H1 (cell line): ENCODE results near the gene JPH2. TPM values are rescaled to one million over a fixed set of nuclear protein-coding genes. Genes with fewer than 3 reads are reported as not detected.

Experiments used
- ATF2 ChIP-seq: IDR thresholded peaks from 2 replicates; pipeline ENCODE4 v1.6.1; 2012; ENCODE audit warnings: low read length, inconsistent platforms
- CBX8 ChIP-seq: fragments of 300-800, 300-1000 bp; sonication (generic); IDR thresholded peaks from 2 replicates; pipeline ENCODE4 v1.7.1; 2016; ENCODE audit warnings: low read depth, low read length, borderline replicate concordance
- CHD2 ChIP-seq: IDR thresholded peaks from 2 replicates; pipeline ENCODE4 v1.6.1; 2012; ENCODE audit warnings: low read length, improper control_type of control experiment
- CTBP2 ChIP-seq: IDR thresholded peaks from 2 replicates; pipeline ENCODE4 v1.7.0; 2011; ENCODE audit warnings: borderline replicate concordance, mild to moderate bottlenecking, moderate library complexity, mixed read lengths, low read length; ENCODE audit not compliant: insufficient read depth, insufficient read length
- CTCF ChIP-seq, 3 experiments: IDR thresholded peaks; 1 replicate in 2 of 3; 2 replicates in 1 of 3; pipeline versions ENCODE4 v1.5.1 to v1.6.1; 2011; ENCODE audit warnings: low read length in 3 of 3, mild to moderate bottlenecking in 3 of 3, inconsistent platforms in 2 of 3, low read depth in 1 of 3, moderate library complexity in 1 of 3; ENCODE audit not compliant: insufficient read depth in 1 of 3; ENCODE audit errors: control extremely low read depth in 1 of 3
- EZH2 ChIP-seq: fragments of 200-600 bp; sonication (generic); IDR thresholded peaks from 2 replicates; pipeline ENCODE4 v1.7.1; 2012; ENCODE audit warnings: low read depth, mild to moderate bottlenecking, moderate library complexity, low read length, inconsistent platforms; ENCODE audit not compliant: severe bottlenecking
- FOSL1 ChIP-seq: IDR thresholded peaks from 2 replicates; pipeline ENCODE4 v1.6.1; 2011; ENCODE audit warnings: mild to moderate bottlenecking, low read depth, low read length, moderate library complexity; ENCODE audit not compliant: insufficient read depth
- MAFK ChIP-seq: IDR thresholded peaks from 2 replicates; pipeline ENCODE4 v1.6.1; 2012; ENCODE audit warnings: low read depth, mild to moderate bottlenecking, improper control_type of control experiment, low read length
- NRF1 ChIP-seq: IDR thresholded peaks from 2 replicates; pipeline ENCODE4 v1.6.1; 2011; ENCODE audit warnings: mild to moderate bottlenecking, low read depth, low read length, improper control_type of control experiment
- POU5F1 ChIP-seq: IDR thresholded peaks from 2 replicates; pipeline ENCODE4 v1.6.1; 2011; ENCODE audit warnings: low read depth, mild to moderate bottlenecking, low read length, moderate library complexity
- RAD21 ChIP-seq, 2 experiments: IDR thresholded peaks in 1 of 2; conservative IDR thresholded peaks in 1 of 2; 2 replicates each; pipeline ENCODE4 v1.6.1; 2011; ENCODE audit warnings: low read depth in 2 of 2, low read length in 2 of 2, improper control_type of control experiment in 1 of 2, inconsistent platforms in 1 of 2, mild to moderate bottlenecking in 1 of 2, moderate library complexity in 1 of 2
- RBBP5 ChIP-seq: IDR thresholded peaks from 2 replicates; pipeline ENCODE4 v1.7.1; 2012; ENCODE audit warnings: low read depth, mild to moderate bottlenecking, inconsistent platforms, low read length, moderate library complexity, borderline replicate concordance
- RNF2 ChIP-seq: fragments of 200-900, 300-1000 bp; sonication (generic); IDR thresholded peaks from 2 replicates; pipeline ENCODE4 v1.7.1; 2016; ENCODE audit warnings: borderline replicate concordance, low read depth, mild to moderate bottlenecking, antibody characterized with exemption, low read length; ENCODE audit not compliant: poor library complexity, severe bottlenecking; ENCODE audit errors: missing control alignments
- SIN3A ChIP-seq, 2 experiments: IDR thresholded peaks in 1 of 2; conservative IDR thresholded peaks in 1 of 2; 2 replicates each; pipeline ENCODE4 v1.6.1; 2011 to 2012; ENCODE audit warnings: low read length in 2 of 2, improper control_type of control experiment in 1 of 2, low read depth in 1 of 2, mild to moderate bottlenecking in 1 of 2
- SIRT6 ChIP-seq: IDR thresholded peaks from one replicate; pipeline ENCODE4 v1.7.1; 2012; ENCODE audit warnings: low read length, inconsistent platforms
- TAF1 ChIP-seq: IDR thresholded peaks from 2 replicates; pipeline ENCODE4 v1.6.1; 2011; ENCODE audit warnings: mild to moderate bottlenecking, low read depth, low read length
- TAF7 ChIP-seq: optimal IDR thresholded peaks from 2 replicates; pipeline ENCODE3; 2011; ENCODE audit warnings: low read depth, mild to moderate bottlenecking, inconsistent platforms, low read length, moderate library complexity, borderline replicate concordance
- TCF12 ChIP-seq: IDR thresholded peaks from 2 replicates; pipeline ENCODE4 v1.6.1; 2011; ENCODE audit warnings: low read depth, mild to moderate bottlenecking, low read length
- polyA plus RNA-seq, 7 experiments: library from polyadenylated mRNA; depleted of rRNA in 3 of 7; stranded (reverse) in 5 of 7; unstranded in 2 of 7; fragments of >200 nt in 5 of 7; fragments of 200-250 nt in 2 of 7; gene quantifications; 1 replicate in 5 of 7; 2 replicates in 1 of 7; 4 replicates in 1 of 7; pipeline versions ENCODE4 v1.2.1 to v1.2.3, GENCODE V29; 2011 to 2013; ENCODE audit warnings: missing spikeins in 2 of 7, mixed read lengths in 2 of 7
- total RNA-seq: library from RNA; stranded (reverse); fragmentation: NEBNext Ultra II Directional; extraction: Animal tissue kit (Norgen Biotek cat#: 25700); gene quantifications from 2 replicates; pipeline ENCODE4 v1.2.1, GENCODE V29; 2021

JPH2 gene
- total and polyA plus RNA-seq, 2 of the 8 experiments (the other 6 are each of a cell fraction or from before 2014, with no cell fraction given): 0.59 to 1.3 TPM

GRCh38 chr20:44210406-44211176, 23.6 kb upstream of the JPH2 start, which contains the start of gene OSER1 (continued):
- TF ChIP-seq ATF2 (no peak), FOSL1 (no peak), CBX8 (no peak), NRF1 (peak; percentile 83), RBBP5 (0 out of 2 replicates have a peak, but pooled peaks have one; percentile 75), RAD21 (IDR thresholded peaks at IDR 0.05 in 1 of 2, conservative IDR thresholded peaks at IDR 0.05 in 1 of 2; ENCODE audit: low read depth in 2 of 2, low read length in 2 of 2) (no peak), RNF2 (no peak), TAF7 (peak; percentile 66), SIN3A (conservative IDR thresholded peaks at IDR 0.05 in 1 of 2, IDR thresholded peaks at IDR 0.05 in 1 of 2; ENCODE audit: low read depth in 1 of 2, low read length in 2 of 2) (peak in 1 of 2 experiments; percentile 38; a peak in 2 of 4 replicates), TAF1 (peak; percentile 91), TCF12 (no peak), CTBP2 (no peak), POU5F1 (no peak), MAFK (peak; percentile 61; the same call in 1 of the 2 replicates), CHD2 (no peak; the same call in 1 of the 2 replicates), SIRT6 (no peak), CTCF (IDR thresholded peaks at IDR 0.05; ENCODE audit: control extremely low read depth in 1 of 3, insufficient read depth in 1 of 3, low read depth in 1 of 3, low read length in 3 of 3) (no peak), EZH2 (no peak)
